Measurements from ENCODE around the gene DNASE1. TPM values are rescaled to one million over a fixed set of nuclear protein-coding genes. Genes with fewer than 3 reads are reported as not detected.

The DNASE1 gene
- total and polyA plus RNA-seq, 4 donors, result 5.5 to 39.5 (median 8.3) TPM

DNA sequence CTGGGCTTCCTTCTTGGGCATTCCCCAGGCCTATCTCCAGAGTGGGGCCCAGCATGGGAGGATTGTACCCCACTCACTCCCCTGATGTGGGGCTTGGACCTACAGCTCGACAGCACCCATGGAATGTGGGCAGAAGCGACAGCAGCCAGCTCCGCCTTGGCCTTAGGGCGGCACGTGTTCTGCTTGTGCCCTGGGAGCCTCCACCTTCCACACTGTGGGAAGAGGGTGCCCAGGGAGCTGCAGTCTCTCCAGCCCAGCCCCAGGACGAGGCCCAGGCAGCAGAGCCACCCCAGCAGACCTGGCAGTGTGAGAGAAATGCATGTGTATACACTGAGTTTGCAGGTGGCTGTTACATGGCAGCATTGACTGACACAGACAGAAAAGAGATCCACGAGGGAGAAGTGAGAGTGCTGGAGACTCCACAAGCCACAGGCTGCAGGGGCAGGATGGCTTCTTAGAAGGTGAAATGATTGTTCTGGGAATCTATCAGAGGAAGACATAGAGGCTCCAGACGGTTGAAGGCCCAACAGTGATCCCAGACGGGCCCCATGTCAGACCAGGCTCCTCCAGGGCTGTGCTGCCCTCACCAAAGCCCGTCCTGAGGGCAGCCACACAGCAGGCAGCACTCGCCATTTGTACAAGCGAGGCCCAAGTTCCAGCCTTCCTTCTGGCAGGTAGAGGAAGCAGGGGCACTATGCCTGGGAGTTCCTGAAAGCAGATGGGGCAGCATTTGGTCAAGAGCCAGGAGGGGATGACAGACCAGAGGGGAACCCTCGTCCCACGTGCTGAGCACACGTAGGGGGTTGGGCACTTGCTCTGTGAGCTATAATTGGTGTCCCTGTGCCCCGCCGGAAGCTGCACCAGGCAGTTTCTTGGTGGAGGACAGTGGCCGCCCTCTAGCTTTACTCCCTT is 2.8 kb upstream of the DNASE1 start:
- TF ChIP-seq, protein P1, sequence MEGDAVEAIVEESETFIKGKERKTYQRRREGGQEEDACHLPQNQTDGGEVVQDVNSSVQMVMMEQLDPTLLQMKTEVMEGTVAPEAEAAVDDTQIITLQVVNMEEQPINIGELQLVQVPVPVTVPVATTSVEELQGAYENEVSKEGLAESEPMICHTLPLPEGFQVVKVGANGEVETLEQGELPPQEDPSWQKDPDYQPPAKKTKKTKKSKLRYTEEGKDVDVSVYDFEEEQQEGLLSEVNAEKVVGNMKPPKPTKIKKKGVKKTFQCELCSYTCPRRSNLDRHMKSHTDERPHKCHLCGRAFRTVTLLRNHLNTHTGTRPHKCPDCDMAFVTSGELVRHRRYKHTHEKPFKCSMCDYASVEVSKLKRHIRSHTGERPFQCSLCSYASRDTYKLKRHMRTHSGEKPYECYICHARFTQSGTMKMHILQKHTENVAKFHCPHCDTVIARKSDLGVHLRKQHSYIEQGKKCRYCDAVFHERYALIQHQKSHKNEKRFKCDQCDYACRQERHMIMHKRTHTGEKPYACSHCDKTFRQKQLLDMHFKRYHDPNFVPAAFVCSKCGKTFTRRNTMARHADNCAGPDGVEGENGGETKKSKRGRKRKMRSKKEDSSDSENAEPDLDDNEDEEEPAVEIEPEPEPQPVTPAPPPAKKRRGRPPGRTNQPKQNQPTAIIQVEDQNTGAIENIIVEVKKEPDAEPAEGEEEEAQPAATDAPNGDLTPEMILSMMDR (IDR thresholded peaks at IDR 0.05; ENCODE audit: control extremely low read depth, extremely low read depth), result no peak
- H3K27me3 ChIP-seq (ENCODE audit: control insufficient read depth in 3 of 3, insufficient read depth in 3 of 3, low read length in 2 of 3), result no peaks in the 10 kb centered on the region
- H3K4me3 ChIP-seq, result no peak overlapping the region
- no peak for DNase-seq
- H3K4me1 ChIP-seq (ENCODE audit: control insufficient read depth in 5 of 5, insufficient read depth in 5 of 5, low read length in 5 of 5), result no peaks in the 10 kb centered on the region
- no peak for ATAC-seq (ENCODE audit: insufficient read depth, low FRiP score)
- no peaks in the 10 kb centered on the region for H3K9me3 ChIP-seq (ENCODE audit: control insufficient read depth in 4 of 4, insufficient read depth in 3 of 4, low read length in 3 of 4)
- no peak overlapping the region for H3K9ac ChIP-seq (ENCODE audit: insufficient read depth in 1 of 2, low read length in 2 of 2)
- H3K27ac ChIP-seq (ENCODE audit: low read depth in 1 of 2, low read length in 1 of 2), result no peak overlapping the region
- peaks cover 2 to 30% (median 6%) of the 10 kb centered on the region in 4 donors for H3K36me3 ChIP-seq (ENCODE audit: control insufficient read depth in 4 of 4, insufficient read depth in 4 of 4, low read length in 4 of 4)
- WGBS, 2 donors, result 82 to 86% methylated on average over 18 of the region's 18 CpGs

DNA sequence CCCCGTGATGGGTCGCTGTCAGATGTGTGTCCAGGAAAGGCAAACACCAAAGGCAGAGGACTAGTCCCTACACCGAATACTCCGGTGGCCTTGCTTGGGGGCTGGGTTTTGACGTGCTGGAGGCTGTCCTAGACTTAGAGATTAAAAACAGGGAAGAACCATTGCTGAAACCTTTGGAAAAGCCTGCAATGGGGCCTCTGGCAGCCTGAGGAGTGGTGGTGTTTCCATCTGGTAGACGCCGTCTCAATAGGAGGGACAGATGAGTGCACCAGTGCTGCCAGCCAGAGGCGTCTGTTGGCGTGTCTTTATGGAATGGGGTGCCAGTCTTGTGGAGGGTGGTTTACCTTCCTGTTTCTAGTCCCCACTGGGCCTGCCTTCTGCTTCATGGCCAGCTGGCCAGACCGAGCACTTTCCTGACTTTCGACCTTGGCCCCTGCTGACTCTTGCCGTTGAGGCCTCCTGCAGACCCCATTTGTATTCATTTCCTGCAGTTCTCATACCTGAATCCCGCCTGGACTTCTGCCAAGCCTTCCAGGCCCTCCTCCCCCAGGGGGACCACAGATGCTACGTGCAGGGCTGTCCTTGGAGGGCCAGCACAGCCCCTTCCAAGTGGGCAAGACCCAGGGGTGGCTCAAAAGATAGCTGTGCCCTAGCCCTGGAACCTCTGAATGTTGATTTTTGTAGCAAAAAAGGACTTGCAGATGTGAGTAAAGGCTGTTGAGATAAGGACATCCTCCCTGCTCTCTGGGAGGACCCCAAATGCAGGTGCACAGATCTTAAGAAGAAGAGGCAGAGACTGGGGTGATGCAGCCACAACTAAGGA is 1.9 kb upstream of the DNASE1 start:
- Histone ChIP-seq H3K4me3 (no peak overlapping the region), H3K27ac (ENCODE audit: low read depth in 1 of 2, low read length in 1 of 2) (no peak overlapping the region), H3K9ac (ENCODE audit: insufficient read depth in 1 of 2, low read length in 2 of 2) (no peak overlapping the region), H3K27me3 (ENCODE audit: control insufficient read depth in 3 of 3, insufficient read depth in 3 of 3, low read length in 2 of 3) (no peaks in the 10 kb centered on the region), H3K9me3 (ENCODE audit: control insufficient read depth in 4 of 4, insufficient read depth in 3 of 4, low read length in 3 of 4) (no peaks in the 10 kb centered on the region), H3K36me3 (ENCODE audit: control insufficient read depth in 4 of 4, insufficient read depth in 4 of 4, low read length in 4 of 4) (peaks cover 2 to 39% (median 13%) of the 10 kb centered on the region in 4 donors), H3K4me1 (ENCODE audit: control insufficient read depth in 5 of 5, insufficient read depth in 5 of 5, low read length in 5 of 5) (no peaks in the 10 kb centered on the region)
- DNase-seq, result no peak
- ATAC-seq (ENCODE audit: insufficient read depth, low FRiP score), result no peak
- 90 to 92% methylated on average over 14 of the region's 14 CpGs for WGBS, 2 donors
- TF ChIP-seq, protein P1 (IDR thresholded peaks at IDR 0.05; ENCODE audit: control extremely low read depth, extremely low read depth), result no peak

DNA sequence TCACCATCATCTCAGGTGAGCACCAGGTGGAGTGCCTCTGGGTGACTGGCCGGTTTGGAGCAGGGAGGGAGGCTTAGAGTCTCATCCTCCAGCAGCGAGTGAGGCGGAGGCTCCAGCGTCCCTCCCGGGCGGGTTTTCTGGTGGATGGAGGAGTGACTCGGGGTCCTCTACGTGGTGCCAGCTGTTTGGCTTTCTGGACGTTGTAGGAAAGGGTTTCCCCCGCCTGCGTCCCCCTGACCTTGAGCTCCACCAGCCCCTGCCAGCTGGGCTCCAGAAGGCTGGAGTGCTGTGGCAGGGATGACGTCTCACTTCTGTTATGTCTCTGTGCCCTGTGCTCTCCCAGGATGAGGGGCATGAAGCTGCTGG is 522 bp downstream of the DNASE1 start:
- peaks cover 0 to 2% (median 0%) of the 10 kb centered on the region in 4 donors for H3K9me3 ChIP-seq (ENCODE audit: control insufficient read depth in 4 of 4, insufficient read depth in 3 of 4, low read length in 3 of 4)
- H3K27ac ChIP-seq (ENCODE audit: low read depth in 1 of 2, low read length in 1 of 2), result peak overlapping the region in 1 of 2 donors; percentile 25
- DNase-seq (no peak), ATAC-seq (ENCODE audit: insufficient read depth, low FRiP score) (no peak)
- no peaks in the 10 kb centered on the region for H3K27me3 ChIP-seq (ENCODE audit: control insufficient read depth in 3 of 3, insufficient read depth in 3 of 3, low read length in 2 of 3)
- TF ChIP-seq, protein P1 (IDR thresholded peaks at IDR 0.05; ENCODE audit: control extremely low read depth, extremely low read depth), result no peak
- no peak overlapping the region for H3K4me3 ChIP-seq
- WGBS, 2 donors, result 91 to 93% methylated on average over 12 of the region's 12 CpGs
- no peaks in the 10 kb centered on the region for H3K4me1 ChIP-seq (ENCODE audit: control insufficient read depth in 5 of 5, insufficient read depth in 5 of 5, low read length in 5 of 5)
- peaks cover 2 to 53% (median 28%) of the 10 kb centered on the region in 4 donors for H3K36me3 ChIP-seq (ENCODE audit: control insufficient read depth in 4 of 4, insufficient read depth in 4 of 4, low read length in 4 of 4)
- H3K9ac ChIP-seq (ENCODE audit: insufficient read depth in 1 of 2, low read length in 2 of 2), result no peak overlapping the region

Data from lung (tissue), 12 donors.